Thyroid gland (tissue), 4 donors: Measurements from ENCODE around the gene TBL1Y.

ENCODE experiments used
- POLR2A ChIP-seq, 2 donors: fragments of 450-650 bp; IDR thresholded peaks; one replicate each; pipeline ENCODE4 v1.6.1; 2017; ENCODE audit warnings: antibody characterized with exemption in 2 of 2, mild to moderate bottlenecking in 2 of 2, moderate library complexity in 1 of 2
- TF ChIP-seq, protein P1 (sequence below), 6 experiments: fragments of 200-600 bp in 3 of 6; fragments of 450-650 bp in 3 of 6; sonication (generic) in 3 of 6; IDR thresholded peaks; one replicate each; pipeline ENCODE4 v1.5.1; 2016 to 2019; ENCODE audit warnings: antibody characterized with exemption in 6 of 6, mild to moderate bottlenecking in 2 of 6, inconsistent platforms in 1 of 6, moderate library complexity in 1 of 6

DNA sequence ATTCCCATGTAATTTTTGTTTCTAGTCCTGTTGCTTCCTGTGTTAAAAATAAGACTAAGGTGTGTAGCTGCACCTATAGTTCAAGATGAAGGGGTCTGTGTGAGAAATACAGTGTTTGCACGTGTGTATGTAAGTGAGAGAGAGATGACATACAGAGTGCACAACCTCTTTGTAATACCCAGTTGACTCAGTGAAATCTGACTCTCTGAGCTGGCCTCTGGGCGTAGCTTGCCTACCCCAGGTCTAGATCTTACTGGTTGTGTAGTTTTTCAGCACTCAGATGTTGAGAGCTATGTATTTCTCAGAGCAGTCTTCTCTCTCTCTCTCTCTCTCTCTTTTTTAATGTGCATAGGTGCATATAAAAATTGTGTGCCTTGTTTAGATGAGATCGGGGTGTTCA is 56.0 kb downstream of the TBL1Y start:
- TF ChIP-seq, protein P1, sequence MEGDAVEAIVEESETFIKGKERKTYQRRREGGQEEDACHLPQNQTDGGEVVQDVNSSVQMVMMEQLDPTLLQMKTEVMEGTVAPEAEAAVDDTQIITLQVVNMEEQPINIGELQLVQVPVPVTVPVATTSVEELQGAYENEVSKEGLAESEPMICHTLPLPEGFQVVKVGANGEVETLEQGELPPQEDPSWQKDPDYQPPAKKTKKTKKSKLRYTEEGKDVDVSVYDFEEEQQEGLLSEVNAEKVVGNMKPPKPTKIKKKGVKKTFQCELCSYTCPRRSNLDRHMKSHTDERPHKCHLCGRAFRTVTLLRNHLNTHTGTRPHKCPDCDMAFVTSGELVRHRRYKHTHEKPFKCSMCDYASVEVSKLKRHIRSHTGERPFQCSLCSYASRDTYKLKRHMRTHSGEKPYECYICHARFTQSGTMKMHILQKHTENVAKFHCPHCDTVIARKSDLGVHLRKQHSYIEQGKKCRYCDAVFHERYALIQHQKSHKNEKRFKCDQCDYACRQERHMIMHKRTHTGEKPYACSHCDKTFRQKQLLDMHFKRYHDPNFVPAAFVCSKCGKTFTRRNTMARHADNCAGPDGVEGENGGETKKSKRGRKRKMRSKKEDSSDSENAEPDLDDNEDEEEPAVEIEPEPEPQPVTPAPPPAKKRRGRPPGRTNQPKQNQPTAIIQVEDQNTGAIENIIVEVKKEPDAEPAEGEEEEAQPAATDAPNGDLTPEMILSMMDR (IDR thresholded peaks at IDR 0.05), result no peak
- TF ChIP-seq POLR2A (IDR thresholded peaks at IDR 0.05), result no peak
